Esophagus muscularis mucosa (tissue), 4 donors: ENCODE data around the gene RCBTB2. TPM values are rescaled to one million over a fixed set of nuclear protein-coding genes. Genes with fewer than 3 reads are reported as not detected.

ENCODE experiments used
- DNase-seq: peaks from one replicate; pipeline ENCODE4 v3.0.0-alpha.2; 2017; ENCODE audit errors: extremely low spot score
- H3K27ac ChIP-seq, 4 donors: fragments of 200-600 bp; sonication (generic); replicated peaks in 1 of 4; 1 replicate in 3 of 4; 2 replicates in 1 of 4; pipeline ENCODE4 v1.5.1; 2016 to 2019; ENCODE audit warnings: mild to moderate bottlenecking in 1 of 4
- H3K27me3 ChIP-seq, 4 donors: fragments of 200-600 bp; sonication (generic); one replicate each; pipeline versions ENCODE4 v1.5.1 to v1.6.0; 2016 to 2019
- H3K36me3 ChIP-seq, 4 donors: fragments of 200-600 bp; sonication (generic); one replicate each; pipeline ENCODE4 v1.5.1; 2016 to 2019
- H3K4me1 ChIP-seq, 4 donors: fragments of 200-600 bp; sonication (generic); one replicate each; pipeline ENCODE4 v1.5.1; 2016 to 2019
- H3K4me3 ChIP-seq, 4 donors: fragments of 200-600 bp; sonication (generic); 1 replicate in 2 of 4; 2 replicates in 2 of 4; pipeline ENCODE4 v1.5.1; 2016 to 2019; ENCODE audit warnings: mild to moderate bottlenecking in 4 of 4, moderate library complexity in 1 of 4
- H3K9me3 ChIP-seq, 4 donors: fragments of 200-600 bp; sonication (generic); 1 replicate in 3 of 4; 2 replicates in 1 of 4; pipeline ENCODE4 v1.5.1; 2016 to 2019
- CTCF ChIP-seq, 3 experiments: fragments of 200-600 bp in 2 of 3; fragments of 450-650 bp in 1 of 3; sonication (generic) in 2 of 3; IDR thresholded peaks; one replicate each; pipeline ENCODE4 v1.5.1; 2017 to 2019; ENCODE audit warnings: antibody characterized with exemption in 3 of 3, mild to moderate bottlenecking in 2 of 3, moderate library complexity in 1 of 3
- EP300 ChIP-seq: sonication (generic); formaldehyde crosslinking; IDR thresholded peaks from one replicate; pipeline ENCODE4 v1.6.1; 2017; ENCODE audit warnings: antibody characterized with exemption
- POLR2A ChIP-seq: fragments of 450-650 bp; IDR thresholded peaks from one replicate; pipeline ENCODE4 v1.6.1; 2017; ENCODE audit warnings: antibody characterized with exemption, moderate library complexity, mild to moderate bottlenecking, low read depth
- POLR2AphosphoS5 ChIP-seq, 2 donors: sonication (generic); formaldehyde crosslinking; IDR thresholded peaks; one replicate each; pipeline ENCODE4 v1.6.1; 2017; ENCODE audit warnings: antibody characterized with exemption in 2 of 2
- WGBS: methylation state at CpG from one replicate; pipeline ENCODE4 v1.1.5; 2018; 5-methylcytosine and 5-hydroxymethylcytosine counted together
- intact Hi-C: fragments of 100-400 bp; cut with DNase I; formaldehyde crosslinking; loops from one replicate; pipeline ENCODE4 v1.15.1; 2023
- total RNA-seq, 4 donors: library from RNA; depleted of rRNA; stranded (reverse); fragments of >200 nt; gene quantifications; one replicate each; pipeline versions ENCODE4 v1.1.0 to v1.2.1, GENCODE V29; 2016

RCBTB2 gene
- total RNA-seq, 4 donors from 2014 or later: 10.1 to 14.5 (median 11.0) TPM

DNA sequence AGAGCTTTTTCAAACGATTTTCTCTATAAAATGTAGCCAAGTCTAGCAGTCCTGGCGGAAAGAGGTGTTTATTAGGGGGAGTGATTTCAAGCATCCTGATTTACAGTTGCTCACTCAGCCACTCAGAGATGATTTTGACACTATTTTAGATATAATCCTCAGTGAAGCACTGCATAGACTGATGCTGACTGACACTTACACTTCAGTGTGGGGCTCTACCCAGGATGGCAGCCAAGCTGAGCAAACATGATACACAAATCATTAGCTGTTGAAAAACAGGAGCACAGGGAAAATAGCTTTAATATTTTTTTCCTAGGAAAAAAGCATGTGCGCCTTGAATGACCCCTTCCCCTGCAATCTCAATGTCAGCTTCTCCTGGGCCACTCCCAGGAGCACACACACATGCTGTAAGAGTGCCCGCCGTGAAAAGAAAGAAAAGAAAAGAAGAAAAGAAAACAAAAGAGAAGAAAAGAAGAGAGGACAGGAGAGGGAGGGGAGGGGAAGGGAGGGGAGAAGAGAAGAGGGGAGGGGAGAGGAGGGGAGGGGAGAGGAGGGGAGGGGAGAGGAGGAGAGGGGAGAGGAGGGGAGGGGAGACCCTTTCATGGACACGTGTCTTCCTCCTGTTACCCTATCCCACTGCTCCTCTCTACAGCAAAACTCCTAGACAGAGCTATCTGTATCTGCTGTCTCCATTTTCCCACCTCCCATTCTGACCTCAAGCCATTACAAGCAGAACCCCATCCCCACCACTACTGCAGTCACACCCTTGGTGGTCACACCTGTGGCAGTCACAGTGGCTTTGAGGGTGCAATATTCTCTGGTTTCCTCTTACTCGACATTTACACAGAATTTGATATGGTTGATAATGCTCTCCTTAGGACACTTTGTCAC lies 36.4 kb downstream of the RCBTB2 start:
- DNase-seq: no peak
- TF ChIP-seq POLR2A (no peak), EP300 (no peak), CTCF (IDR thresholded peaks at IDR 0.05) (no peak), POLR2AphosphoS5 (IDR thresholded peaks at IDR 0.05) (no peak)
- Histone ChIP-seq H3K27ac (no peak overlapping the region), H3K9me3 (no peaks in the 10 kb centered on the region), H3K36me3 (peaks cover 0 to 41% (median 7%) of the 10 kb centered on the region in 4 donors), H3K4me1 (peaks cover 0 to 19% (median 13%) of the 10 kb centered on the region in 4 donors), H3K27me3 (no peaks in the 10 kb centered on the region), H3K4me3 (no peak overlapping the region)
- 79% methylated on average over 7 of the region's 7 CpGs for WGBS
- intact Hi-C loops: no loop called here

DNA sequence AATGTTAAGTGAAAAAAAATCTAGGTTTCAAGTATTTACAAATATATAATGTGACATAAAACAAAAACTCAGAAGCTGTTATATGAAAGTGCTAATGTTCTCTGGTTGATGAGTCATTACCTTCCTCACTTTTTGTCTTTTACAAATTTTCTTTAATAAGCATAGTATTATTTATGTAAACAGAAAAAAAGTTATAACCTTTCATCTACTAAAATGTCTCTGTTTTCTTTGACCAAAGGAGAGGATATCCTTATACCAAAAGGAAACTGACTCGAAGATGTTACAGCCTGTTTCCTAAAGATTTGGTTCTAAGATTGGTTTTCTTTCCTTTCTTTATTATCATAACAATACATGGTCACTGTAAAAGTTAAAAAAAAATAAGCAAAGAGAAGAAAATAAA lies 38.0 kb downstream of the RCBTB2 start:
- peaks cover 0 to 25% (median 17%) of the 10 kb centered on the region in 4 donors for H3K4me1 ChIP-seq
- H3K27me3 ChIP-seq: no peaks in the 10 kb centered on the region
- no peaks in the 10 kb centered on the region for H3K9me3 ChIP-seq
- no peak overlapping the region for H3K4me3 ChIP-seq
- intact Hi-C loops: no loop called here
- no peak for TF ChIP-seq POLR2AphosphoS5 (IDR thresholded peaks at IDR 0.05)
- TF ChIP-seq EP300: no peak
- TF ChIP-seq POLR2A: no peak
- TF ChIP-seq CTCF (IDR thresholded peaks at IDR 0.05): no peak
- peaks cover 0 to 24% (median 2%) of the 10 kb centered on the region in 4 donors for H3K36me3 ChIP-seq
- WGBS: 70% methylated on average over 1 of the region's 1 CpG
- no peak for DNase-seq
- H3K27ac ChIP-seq: no peak overlapping the region

GRCh38 chr13:48493851-48494250 lies 39.0 kb downstream of the RCBTB2 start:
- WGBS: 85% methylated on average over 2 of the region's 2 CpGs
- intact Hi-C loops: no loop called here
- no peaks in the 10 kb centered on the region for H3K9me3 ChIP-seq
- H3K36me3 ChIP-seq: peaks cover 0 to 16% (median 3%) of the 10 kb centered on the region in 4 donors
- TF ChIP-seq POLR2AphosphoS5 (IDR thresholded peaks at IDR 0.05) (no peak), EP300 (no peak), POLR2A (no peak), CTCF (IDR thresholded peaks at IDR 0.05) (no peak)
- no peak for DNase-seq
- no peak overlapping the region for H3K27ac ChIP-seq
- no peak overlapping the region for H3K4me3 ChIP-seq
- no peaks in the 10 kb centered on the region for H3K27me3 ChIP-seq
- peaks cover 0 to 25% (median 17%) of the 10 kb centered on the region in 4 donors for H3K4me1 ChIP-seq

DNA sequence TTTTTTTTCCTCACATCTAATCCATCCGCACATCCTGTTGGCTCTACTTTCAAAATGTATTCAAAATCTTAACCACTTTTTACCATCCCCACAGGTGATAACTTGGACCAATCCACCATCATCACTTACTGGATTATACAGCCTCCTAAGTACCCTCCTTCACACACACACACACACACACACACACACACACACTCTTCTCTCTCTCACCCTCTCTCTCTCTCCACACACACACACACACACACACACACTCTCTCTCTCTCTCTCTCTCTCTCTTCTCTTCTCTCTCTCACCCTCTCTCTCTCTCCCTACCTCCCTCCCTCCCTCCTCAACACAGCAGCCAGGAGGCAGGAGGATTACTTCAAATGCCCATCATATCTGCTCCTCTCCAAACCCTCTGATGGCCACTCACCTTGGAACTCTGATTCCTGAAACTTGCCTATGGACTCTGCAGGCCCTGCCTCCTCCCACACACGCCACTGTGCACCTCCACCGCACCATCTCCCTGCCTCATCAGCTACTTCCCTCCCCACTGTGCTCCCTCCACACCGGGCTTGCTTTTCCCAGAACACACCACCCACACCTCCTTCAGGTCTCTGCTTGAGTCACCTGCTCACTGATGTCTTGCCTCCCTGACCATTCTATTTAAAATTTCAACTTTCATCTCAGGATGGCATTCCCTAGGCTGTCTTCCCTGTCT lies 39.7 kb downstream of the RCBTB2 start:
- no peak for DNase-seq
- Histone ChIP-seq H3K36me3 (peaks cover 0 to 15% (median 3%) of the 10 kb centered on the region in 4 donors), H3K9me3 (no peaks in the 10 kb centered on the region), H3K4me3 (peak overlapping the region in 1 of 4 donors; percentile 7), H3K27ac (peak overlapping the region in 3 of 4 donors; percentile 41 to 65 (median 53)), H3K27me3 (no peaks in the 10 kb centered on the region), H3K4me1 (peaks cover 0 to 25% (median 17%) of the 10 kb centered on the region in 4 donors)
- intact Hi-C loops: no loop called here
- TF ChIP-seq POLR2AphosphoS5 (IDR thresholded peaks at IDR 0.05): no peak
- no peak for TF ChIP-seq CTCF (IDR thresholded peaks at IDR 0.05)
- TF ChIP-seq EP300: no peak
- no peak for TF ChIP-seq POLR2A
- 78% methylated on average over 4 of the region's 4 CpGs for WGBS
